ENCODE results near the gene MIA3. TPM values are rescaled to one million over a fixed set of nuclear protein-coding genes. Genes with fewer than 3 reads are reported as not detected.

Gene MIA3, protein sequence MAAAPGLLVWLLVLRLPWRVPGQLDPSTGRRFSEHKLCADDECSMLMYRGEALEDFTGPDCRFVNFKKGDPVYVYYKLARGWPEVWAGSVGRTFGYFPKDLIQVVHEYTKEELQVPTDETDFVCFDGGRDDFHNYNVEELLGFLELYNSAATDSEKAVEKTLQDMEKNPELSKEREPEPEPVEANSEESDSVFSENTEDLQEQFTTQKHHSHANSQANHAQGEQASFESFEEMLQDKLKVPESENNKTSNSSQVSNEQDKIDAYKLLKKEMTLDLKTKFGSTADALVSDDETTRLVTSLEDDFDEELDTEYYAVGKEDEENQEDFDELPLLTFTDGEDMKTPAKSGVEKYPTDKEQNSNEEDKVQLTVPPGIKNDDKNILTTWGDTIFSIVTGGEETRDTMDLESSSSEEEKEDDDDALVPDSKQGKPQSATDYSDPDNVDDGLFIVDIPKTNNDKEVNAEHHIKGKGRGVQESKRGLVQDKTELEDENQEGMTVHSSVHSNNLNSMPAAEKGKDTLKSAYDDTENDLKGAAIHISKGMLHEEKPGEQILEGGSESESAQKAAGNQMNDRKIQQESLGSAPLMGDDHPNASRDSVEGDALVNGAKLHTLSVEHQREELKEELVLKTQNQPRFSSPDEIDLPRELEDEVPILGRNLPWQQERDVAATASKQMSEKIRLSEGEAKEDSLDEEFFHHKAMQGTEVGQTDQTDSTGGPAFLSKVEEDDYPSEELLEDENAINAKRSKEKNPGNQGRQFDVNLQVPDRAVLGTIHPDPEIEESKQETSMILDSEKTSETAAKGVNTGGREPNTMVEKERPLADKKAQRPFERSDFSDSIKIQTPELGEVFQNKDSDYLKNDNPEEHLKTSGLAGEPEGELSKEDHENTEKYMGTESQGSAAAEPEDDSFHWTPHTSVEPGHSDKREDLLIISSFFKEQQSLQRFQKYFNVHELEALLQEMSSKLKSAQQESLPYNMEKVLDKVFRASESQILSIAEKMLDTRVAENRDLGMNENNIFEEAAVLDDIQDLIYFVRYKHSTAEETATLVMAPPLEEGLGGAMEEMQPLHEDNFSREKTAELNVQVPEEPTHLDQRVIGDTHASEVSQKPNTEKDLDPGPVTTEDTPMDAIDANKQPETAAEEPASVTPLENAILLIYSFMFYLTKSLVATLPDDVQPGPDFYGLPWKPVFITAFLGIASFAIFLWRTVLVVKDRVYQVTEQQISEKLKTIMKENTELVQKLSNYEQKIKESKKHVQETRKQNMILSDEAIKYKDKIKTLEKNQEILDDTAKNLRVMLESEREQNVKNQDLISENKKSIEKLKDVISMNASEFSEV (N-terminal part only)
- total RNA-seq (ENCODE audit: low replicate concordance): 61.5 and 81.0 TPM in 2 replicates

DNA sequence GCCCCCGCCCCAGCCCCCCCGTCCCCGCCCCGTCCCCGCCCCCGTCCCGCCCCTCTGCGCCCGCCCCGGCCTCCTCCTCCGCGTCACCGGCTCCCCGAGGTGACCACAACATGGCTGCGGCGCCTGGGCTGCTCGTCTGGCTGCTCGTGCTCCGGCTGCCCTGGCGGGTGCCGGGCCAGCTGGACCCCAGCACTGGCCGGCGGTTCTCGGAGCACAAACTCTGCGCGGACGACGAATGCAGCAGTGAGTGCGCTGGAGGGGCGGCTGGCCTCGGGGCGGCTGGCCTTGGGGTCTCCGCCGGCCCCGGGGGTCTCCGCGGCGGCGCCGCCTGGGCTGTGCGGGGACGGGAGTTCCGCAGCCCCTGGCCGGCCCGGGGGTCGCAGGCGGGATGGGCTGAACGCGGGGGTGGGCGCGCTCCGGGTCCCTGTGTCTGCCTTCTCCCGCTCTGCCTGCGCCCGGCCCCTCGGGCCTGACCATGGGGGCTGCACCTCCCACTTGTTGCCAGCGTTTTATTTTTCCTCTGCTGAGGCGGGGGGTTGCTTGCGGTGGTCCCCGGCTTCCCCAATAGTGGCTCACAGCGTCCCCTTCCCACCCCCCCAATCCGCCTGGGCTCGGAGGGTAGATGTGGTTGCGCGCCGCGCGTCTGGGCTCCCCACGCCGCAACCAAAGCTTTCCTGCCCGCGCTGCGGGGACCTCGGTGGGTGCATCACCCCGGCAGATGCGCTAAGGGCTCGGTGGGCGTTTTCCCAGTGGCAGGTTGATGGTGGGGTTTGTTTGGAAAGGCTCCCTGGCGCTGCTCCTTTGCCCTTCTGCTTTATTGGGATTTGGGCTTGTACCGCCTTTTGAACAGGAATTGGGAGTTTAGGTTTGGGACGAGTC is at the start of gene MIA3:
TSS of gene MIA3 (plus strand) at position 97 of the 879 bp plus-strand sequence. CDS start at position 111, 14 bp downstream.
- DNase-seq (ENCODE audit: low read depth): no peak
- H3K4me3 ChIP-seq (ENCODE audit: low read depth, low read length): peak within 1 kb of the TSS; percentile 82
- TF ChIP-seq, protein P1, sequence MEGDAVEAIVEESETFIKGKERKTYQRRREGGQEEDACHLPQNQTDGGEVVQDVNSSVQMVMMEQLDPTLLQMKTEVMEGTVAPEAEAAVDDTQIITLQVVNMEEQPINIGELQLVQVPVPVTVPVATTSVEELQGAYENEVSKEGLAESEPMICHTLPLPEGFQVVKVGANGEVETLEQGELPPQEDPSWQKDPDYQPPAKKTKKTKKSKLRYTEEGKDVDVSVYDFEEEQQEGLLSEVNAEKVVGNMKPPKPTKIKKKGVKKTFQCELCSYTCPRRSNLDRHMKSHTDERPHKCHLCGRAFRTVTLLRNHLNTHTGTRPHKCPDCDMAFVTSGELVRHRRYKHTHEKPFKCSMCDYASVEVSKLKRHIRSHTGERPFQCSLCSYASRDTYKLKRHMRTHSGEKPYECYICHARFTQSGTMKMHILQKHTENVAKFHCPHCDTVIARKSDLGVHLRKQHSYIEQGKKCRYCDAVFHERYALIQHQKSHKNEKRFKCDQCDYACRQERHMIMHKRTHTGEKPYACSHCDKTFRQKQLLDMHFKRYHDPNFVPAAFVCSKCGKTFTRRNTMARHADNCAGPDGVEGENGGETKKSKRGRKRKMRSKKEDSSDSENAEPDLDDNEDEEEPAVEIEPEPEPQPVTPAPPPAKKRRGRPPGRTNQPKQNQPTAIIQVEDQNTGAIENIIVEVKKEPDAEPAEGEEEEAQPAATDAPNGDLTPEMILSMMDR (IDR thresholded peaks at IDR 0.05; ENCODE audit: insufficient read depth, low read length): no peak

- no peak for DNase-seq (ENCODE audit: low read depth)
- TF ChIP-seq, protein P1 (IDR thresholded peaks at IDR 0.05; ENCODE audit: insufficient read depth, low read length): no peak
Observed at GRCh38 chr1:222570837-222571236, 47.1 kb upstream of the MIA3 start.

GRCh38 chr1:222579316-222579715 is 38.6 kb upstream of the MIA3 start:
- peak; percentile 4 for DNase-seq (ENCODE audit: low read depth)
- TF ChIP-seq, protein P1 (IDR thresholded peaks at IDR 0.05; ENCODE audit: insufficient read depth, low read length): no peak
- no peak overlapping the region for H3K4me3 ChIP-seq (ENCODE audit: low read depth, low read length)

More at GRCh38 chr1:222570837-222571236, 47.1 kb upstream of the MIA3 start:
- H3K4me3 ChIP-seq (ENCODE audit: low read depth, low read length): no peak overlapping the region

DNA sequence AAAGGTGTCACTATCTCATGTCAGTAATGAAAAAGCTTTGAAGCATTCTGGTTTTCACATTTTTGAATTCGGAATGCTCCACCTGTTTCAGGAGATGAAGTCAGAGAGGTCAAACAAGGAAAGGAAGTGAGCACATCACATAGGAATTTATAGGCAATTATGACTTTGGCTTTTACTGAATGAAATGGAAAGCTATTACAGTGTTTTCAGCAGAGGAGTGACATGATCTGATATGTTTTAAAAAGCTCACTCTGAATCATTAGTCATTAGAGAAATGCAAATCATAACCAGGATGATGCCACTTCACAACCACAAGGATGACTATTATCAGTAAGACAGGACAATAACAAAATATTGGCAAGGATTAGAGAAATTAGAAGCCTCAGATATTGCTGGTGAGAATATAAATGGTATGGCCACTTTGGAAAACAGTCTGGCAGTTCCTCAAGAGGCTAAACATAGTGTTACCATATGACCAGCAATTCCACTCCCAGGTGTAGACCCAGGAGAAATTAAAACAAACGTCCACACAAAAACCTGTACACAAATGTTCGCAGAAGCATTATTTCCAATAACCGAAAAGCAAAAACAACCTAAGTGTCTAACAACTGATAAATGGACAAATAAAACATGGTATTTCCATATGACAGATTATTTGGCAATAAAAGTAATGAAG is 35.7 kb upstream of the MIA3 start:
- peak; percentile 13 for DNase-seq (ENCODE audit: low read depth)
- TF ChIP-seq, protein P1 (IDR thresholded peaks at IDR 0.05; ENCODE audit: insufficient read depth, low read length): no peak
- H3K4me3 ChIP-seq (ENCODE audit: low read depth, low read length): no peak overlapping the region

GRCh38 chr1:222583079-222583478 is 34.8 kb upstream of the MIA3 start:
- TF ChIP-seq, protein P1 (IDR thresholded peaks at IDR 0.05; ENCODE audit: insufficient read depth, low read length): no peak
- DNase-seq (ENCODE audit: low read depth): no peak
- H3K4me3 ChIP-seq (ENCODE audit: low read depth, low read length): no peak overlapping the region

Measured in fibroblast of the aortic adventitia (primary cell).